Thymus (tissue), 14 donors: ENCODE data around the gene MSL3. TPM values are rescaled to one million over a fixed set of nuclear protein-coding genes. Genes with fewer than 3 reads are reported as not detected.
A peak's percentile ranks its signal among the peaks of the same experiment; 100 is the strongest.

Experiments used
- DNase-seq, 9 donors: peaks; one replicate each; pipeline ENCODE4 v3.0.0-alpha.2; 2013; ENCODE audit warnings: low spot score in 9 of 9, low read depth in 6 of 9, missing footprints in 1 of 9
- H3K27ac ChIP-seq, 2 donors: one replicate each; pipeline ENCODE4 v1.5.1; 2013; ENCODE audit warnings: control low read depth in 1 of 2, low read depth in 1 of 2, low read length in 1 of 2, mild to moderate bottlenecking in 1 of 2, moderate library complexity in 1 of 2
- H3K27me3 ChIP-seq, 2 donors: one replicate each; pipeline ENCODE4 v1.5.1; 2013; ENCODE audit warnings: low read length in 1 of 2; ENCODE audit not compliant: control insufficient read depth in 2 of 2, insufficient read depth in 1 of 2
- H3K36me3 ChIP-seq, 2 donors: one replicate each; pipeline ENCODE4 v1.5.1; 2013; ENCODE audit warnings: low read length in 1 of 2, mild to moderate bottlenecking in 1 of 2, moderate library complexity in 1 of 2; ENCODE audit not compliant: control insufficient read depth in 2 of 2, insufficient read depth in 2 of 2
- H3K4me1 ChIP-seq, 2 donors: one replicate each; pipeline ENCODE4 v1.5.1; 2013; ENCODE audit warnings: low read length in 2 of 2; ENCODE audit not compliant: control insufficient read depth in 2 of 2, insufficient read depth in 2 of 2
- H3K4me3 ChIP-seq, 2 donors: one replicate each; pipeline ENCODE4 v1.5.1; 2013; ENCODE audit warnings: low read length in 2 of 2, control low read depth in 1 of 2, mild to moderate bottlenecking in 1 of 2
- H3K9me3 ChIP-seq, 2 donors: one replicate each; pipeline ENCODE4 v1.5.1; 2013; ENCODE audit warnings: low read length in 1 of 2, mild to moderate bottlenecking in 1 of 2; ENCODE audit not compliant: control insufficient read depth in 2 of 2, insufficient read depth in 1 of 2
- WGBS: extraction: QIAGEN DNeasy Blood & Tissue Kit; methylation state at CpG from one replicate; pipeline ENCODE4 v1.1.7; 2013; 5-methylcytosine and 5-hydroxymethylcytosine counted together
- long read RNA-seq, 10 donors: transcript quantifications; one replicate each; lab custom pipeline, GENCODE V29; 2026
- polyA plus RNA-seq: library from polyadenylated mRNA; stranded (reverse); fragments of 200-250 nt; gene quantifications from one replicate; pipeline ENCODE4 v1.2.3, GENCODE V29; 2013
- total RNA-seq: library from RNA; stranded (reverse); fragments of 120-200 nt; gene quantifications from one replicate; pipeline ENCODE4 v1.2.4, GENCODE V29; 2013
- donor health status: healthy.

MSL3 gene
- 59.3 TPM for total RNA-seq
- polyA plus RNA-seq: 194 TPM
- long read RNA-seq, donor 1, full-length matches to known transcripts: 5 of 5 reads
- long read RNA-seq, donor 1, partial matches to known transcripts: 0 of 5 reads
- long read RNA-seq, donor 1, other reads (novel, unspliced or antisense): 0 of 5 reads
- long read RNA-seq, donor 2, full-length matches to known transcripts: 38 of 109 reads
- long read RNA-seq, donor 2, partial matches to known transcripts: 71 of 109 reads
- long read RNA-seq, donor 2, other reads (novel, unspliced or antisense): 0 of 109 reads
- long read RNA-seq, donor 3, full-length matches to known transcripts: 24 of 137 reads
- long read RNA-seq, donor 3, partial matches to known transcripts: 113 of 137 reads
- long read RNA-seq, donor 3, other reads (novel, unspliced or antisense): 0 of 137 reads
- long read RNA-seq, donor 4, full-length matches to known transcripts: 13 of 24 reads
- long read RNA-seq, donor 4, partial matches to known transcripts: 11 of 24 reads
- long read RNA-seq, donor 4, other reads (novel, unspliced or antisense): 0 of 24 reads
- long read RNA-seq, donor 5, full-length matches to known transcripts: 16 of 155 reads
- long read RNA-seq, donor 5, partial matches to known transcripts: 139 of 155 reads
- long read RNA-seq, donor 5, other reads (novel, unspliced or antisense): 0 of 155 reads
- long read RNA-seq, donor 6, full-length matches to known transcripts: 13 of 18 reads
- long read RNA-seq, donor 6, partial matches to known transcripts: 5 of 18 reads
- long read RNA-seq, donor 6, other reads (novel, unspliced or antisense): 0 of 18 reads
- long read RNA-seq, donor 7, full-length matches to known transcripts: 14 of 70 reads
- long read RNA-seq, donor 7, partial matches to known transcripts: 56 of 70 reads
- long read RNA-seq, donor 7, other reads (novel, unspliced or antisense): 0 of 70 reads
- long read RNA-seq, donor 8, partial matches to known transcripts: 5 of 11 reads
- long read RNA-seq, donor 8, other reads (novel, unspliced or antisense): 0 of 11 reads
- long read RNA-seq, donor 9, partial matches to known transcripts: 36 of 44 reads
- long read RNA-seq, donor 9, other reads (novel, unspliced or antisense): 0 of 44 reads
- long read RNA-seq, donor 10, full-length matches to known transcripts: 10 of 35 reads
- long read RNA-seq, donor 10, partial matches to known transcripts: 25 of 35 reads
- long read RNA-seq, donor 10, other reads (novel, unspliced or antisense): 0 of 35 reads

- peaks cover 2 to 23% of the 10 kb centered on the region in 2 donors for H3K27me3 ChIP-seq
- peak within 1 kb of the TSS; percentile 91 to 95 for H3K27ac ChIP-seq
- peak in 4 of 9 donors; percentile 13 to 34 (median 32) for DNase-seq
- under 1% methylated on average over 91 of the region's 93 CpGs for WGBS
- H3K4me1 ChIP-seq: no peaks in the 10 kb centered on the region
- H3K4me3 ChIP-seq: peak within 1 kb of the TSS; percentile 62 to 73
- no peaks in the 10 kb centered on the region for H3K9me3 ChIP-seq
- H3K36me3 ChIP-seq: peaks cover 2 to 11% of the 10 kb centered on the region in 2 donors
Measured at GRCh38 chrX:11757719-11758399, at the start of gene MSL3. MSL3 (plus strand) TSS chrX:11758237; CDS start chrX:11758264, 27 bp downstream.

- Histone ChIP-seq H3K27ac (no peak overlapping the region), H3K27me3 (no peaks in the 10 kb centered on the region), H3K9me3 (no peaks in the 10 kb centered on the region), H3K36me3 (no peaks in the 10 kb centered on the region), H3K4me1 (no peaks in the 10 kb centered on the region), H3K4me3 (no peak overlapping the region)
- peak in 3 of 9 donors; percentile 12 to 25 (median 18) for DNase-seq
- 72% methylated on average over 5 of the region's 5 CpGs for WGBS
Measured at GRCh38 chrX:11722304-11722703, 35.7 kb upstream of the MSL3 start.

- no peaks in the 10 kb centered on the region for H3K9me3 ChIP-seq
- no peaks in the 10 kb centered on the region for H3K36me3 ChIP-seq
- WGBS: 78% methylated on average over 7 of the region's 7 CpGs
- H3K4me1 ChIP-seq: no peaks in the 10 kb centered on the region
- peak in 4 of 9 donors; percentile 0 to 21 (median 4) for DNase-seq
- H3K4me3 ChIP-seq: no peak overlapping the region
- H3K27me3 ChIP-seq: no peaks in the 10 kb centered on the region
- H3K27ac ChIP-seq: no peak overlapping the region
Measured at GRCh38 chrX:11724122-11725017, 33.7 kb upstream of the MSL3 start.

- Histone ChIP-seq H3K4me3 (no peak overlapping the region), H3K27me3 (no peaks in the 10 kb centered on the region), H3K27ac (no peak overlapping the region), H3K36me3 (no peaks in the 10 kb centered on the region), H3K9me3 (no peaks in the 10 kb centered on the region), H3K4me1 (no peaks in the 10 kb centered on the region)
- no peak for DNase-seq
- 89% methylated on average over 8 of the region's 8 CpGs for WGBS
Measured at GRCh38 chrX:11725631-11726442, 32.2 kb upstream of the MSL3 start.

GRCh38 chrX:11728556-11728955, 29.5 kb upstream of the MSL3 start:
- Histone ChIP-seq H3K27me3 (no peaks in the 10 kb centered on the region), H3K27ac (no peak overlapping the region), H3K9me3 (no peaks in the 10 kb centered on the region), H3K4me3 (no peak overlapping the region), H3K36me3 (no peaks in the 10 kb centered on the region), H3K4me1 (no peaks in the 10 kb centered on the region)
- WGBS: 84% methylated on average over 2 of the region's 2 CpGs
- DNase-seq: no peak

GRCh38 chrX:11733614-11734013, 24.4 kb upstream of the MSL3 start:
- no peak overlapping the region for H3K4me3 ChIP-seq
- no peaks in the 10 kb centered on the region for H3K4me1 ChIP-seq
- no peaks in the 10 kb centered on the region for H3K27me3 ChIP-seq
- H3K27ac ChIP-seq: no peak overlapping the region
- DNase-seq: no peak
- no peaks in the 10 kb centered on the region for H3K36me3 ChIP-seq
- no peaks in the 10 kb centered on the region for H3K9me3 ChIP-seq
- 80% methylated on average over 1 of the region's 1 CpG for WGBS

GRCh38 chrX:11739776-11740175, 18.3 kb upstream of the MSL3 start:
- no peak overlapping the region for H3K4me3 ChIP-seq
- DNase-seq: no peak
- no peaks in the 10 kb centered on the region for H3K4me1 ChIP-seq
- WGBS: 96% methylated on average over 2 of the region's 2 CpGs
- H3K9me3 ChIP-seq: no peaks in the 10 kb centered on the region
- H3K27ac ChIP-seq: no peak overlapping the region
- H3K27me3 ChIP-seq: no peaks in the 10 kb centered on the region
- no peaks in the 10 kb centered on the region for H3K36me3 ChIP-seq
